IPS-NIHi7 (cell line): ENCODE data around the gene OR2K2.
"Not testable (repeated sequence)": the region's sequence is repeated elsewhere in the genome, so short reads cannot be mapped to it uniquely, and the experiment has no call there.

Source experiments
- DNase-seq: peaks from one replicate; pipeline ENCODE4 v3.0.0; 2012; ENCODE audit warnings: mixed read lengths; ENCODE audit errors: extremely low spot score

OR2K2 gene

GRCh38 chr9:111330124-111330523 lies at the start of gene OR2K2:
OR2K2 (minus strand) TSS chr9:111330224; CDS start chr9:111328433, 1,791 bp downstream.
- DNase-seq, result no peak

- DNase-seq, result no peak
Observed at GRCh38 chr9:111375817-111376564, 46.0 kb upstream of the OR2K2 start.

GRCh38 chr9:111375062-111375461 lies 45.0 kb upstream of the OR2K2 start:
- DNase-seq, result no peak

- no peak for DNase-seq
Observed at GRCh38 chr9:111372297-111372696, 42.3 kb upstream of the OR2K2 start.

- no peak for DNase-seq
Observed at GRCh38 chr9:111366978-111367377, 37.0 kb upstream of the OR2K2 start.

- no peak for DNase-seq
Observed at GRCh38 chr9:111362526-111362925, 32.5 kb upstream of the OR2K2 start.

- no peak for DNase-seq
Observed at GRCh38 chr9:111360881-111361280, 30.9 kb upstream of the OR2K2 start.

GRCh38 chr9:111356481-111357244 lies 26.6 kb upstream of the OR2K2 start:
- peak; percentile 15 for DNase-seq

GRCh38 chr9:111352545-111352944 lies 22.5 kb upstream of the OR2K2 start:
- no peak for DNase-seq

GRCh38 chr9:111350556-111350955 lies 20.5 kb upstream of the OR2K2 start:
- DNase-seq, result no peak

GRCh38 chr9:111349766-111350165 lies 19.7 kb upstream of the OR2K2 start:
- no peak for DNase-seq

GRCh38 chr9:111348821-111349271 lies 18.8 kb upstream of the OR2K2 start:
- DNase-seq, result no peak

- DNase-seq, result not testable (repeated sequence)
Observed at GRCh38 chr9:111334318-111334863, 4.4 kb upstream of the OR2K2 start.

GRCh38 chr9:111320631-111321030 lies 9.4 kb downstream of the OR2K2 start:
- no peak for DNase-seq

GRCh38 chr9:111316796-111317195 lies 13.2 kb downstream of the OR2K2 start:
- DNase-seq, result no peak

GRCh38 chr9:111305914-111306313 lies 24.1 kb downstream of the OR2K2 start:
- no peak for DNase-seq

GRCh38 chr9:111304000-111304399 lies 26.0 kb downstream of the OR2K2 start:
- DNase-seq, result not testable (repeated sequence)

GRCh38 chr9:111301195-111301594 lies 28.8 kb downstream of the OR2K2 start:
- no peak for DNase-seq

- peak; percentile 25 for DNase-seq
Observed at GRCh38 chr9:111300140-111300735, 29.8 kb downstream of the OR2K2 start.

GRCh38 chr9:111299599-111299966 lies 30.4 kb downstream of the OR2K2 start:
- not testable (repeated sequence) for DNase-seq

- DNase-seq, result peak; percentile 45
Observed at GRCh38 chr9:111298731-111299598, 31.1 kb downstream of the OR2K2 start.
